Lung (tissue), 12 donors: Measurements from ENCODE around the gene BCKDHB. TPM values are rescaled to one million over a fixed set of nuclear protein-coding genes. Genes with fewer than 3 reads are reported as not detected.

ENCODE experiments used
- ATAC-seq: fragments of 200-7000 bp; cut with Tn5 transposase; one replicate; pipeline ENCODE4 v1.9.1; 2020; ENCODE audit warnings: moderate number of reproducible peaks; ENCODE audit not compliant: insufficient read depth, low FRiP score
- DNase-seq, 3 donors: peaks; one replicate each; pipeline ENCODE4 v3.0.0-alpha.2; 2013 to 2017
- H3K27ac ChIP-seq, 2 donors: one replicate each; pipeline ENCODE4 v1.5.1; 2013; ENCODE audit warnings: mild to moderate bottlenecking in 2 of 2, moderate library complexity in 2 of 2, control low read depth in 1 of 2, inconsistent platforms in 1 of 2, low read depth in 1 of 2, low read length in 1 of 2
- H3K27me3 ChIP-seq, 3 donors: one replicate each; pipeline ENCODE4 v1.5.1; 2013; ENCODE audit warnings: low read length in 2 of 3; ENCODE audit not compliant: control insufficient read depth in 3 of 3, insufficient read depth in 3 of 3
- H3K36me3 ChIP-seq, 4 donors: one replicate each; pipeline ENCODE4 v1.5.1; 2013; ENCODE audit warnings: low read length in 4 of 4, mild to moderate bottlenecking in 1 of 4, moderate library complexity in 1 of 4; ENCODE audit not compliant: control insufficient read depth in 4 of 4, insufficient read depth in 4 of 4
- H3K4me1 ChIP-seq, 5 donors: one replicate each; pipeline ENCODE4 v1.5.1; 2013; ENCODE audit warnings: low read length in 5 of 5, mild to moderate bottlenecking in 2 of 5, moderate library complexity in 1 of 5; ENCODE audit not compliant: control insufficient read depth in 5 of 5, insufficient read depth in 5 of 5
- H3K4me3 ChIP-seq: one replicate; pipeline ENCODE4 v1.5.1; 2013; ENCODE audit warnings: mild to moderate bottlenecking, control low read depth, moderate library complexity
- H3K9ac ChIP-seq, 2 donors: one replicate each; pipeline ENCODE4 v1.5.1; 2013; ENCODE audit warnings: low read length in 2 of 2, control low read depth in 1 of 2; ENCODE audit not compliant: insufficient read depth in 1 of 2
- H3K9me3 ChIP-seq, 4 donors: one replicate each; pipeline ENCODE4 v1.5.1; 2013; ENCODE audit warnings: low read length in 3 of 4, mild to moderate bottlenecking in 1 of 4, moderate library complexity in 1 of 4; ENCODE audit not compliant: control insufficient read depth in 4 of 4, insufficient read depth in 3 of 4
- CTCF ChIP-seq: IDR thresholded peaks from 2 replicates; pipeline ENCODE4 v1.5.1; 2012; ENCODE audit warnings: mild to moderate bottlenecking; ENCODE audit errors: control extremely low read depth, extremely low read depth
- WGBS, 2 donors: extraction: QIAGEN DNeasy Blood & Tissue Kit; methylation state at CpG; one replicate each; pipeline ENCODE4 v1.1.7; 2013; 5-methylcytosine and 5-hydroxymethylcytosine counted together
- polyA plus RNA-seq, 2 donors: library from polyadenylated mRNA; stranded (reverse); fragments of 200-250 nt; gene quantifications; one replicate each; pipeline ENCODE4 v1.2.1, GENCODE V29; 2013
- total RNA-seq, 2 donors: library from RNA; depleted of rRNA in 1 of 2; stranded (reverse); fragments of >200 nt in 1 of 2; gene quantifications; one replicate each; pipeline ENCODE4 v1.2.1, GENCODE V29; 2014 to 2021
- donor health status: control.
- donor health status: control.
- donor health status: Bipolar disorder and iron deficiency.
- donor health status: healthy.
- donor health status: DM: yes; HTN: yes; CAD: no.

Gene BCKDHB
- total and polyA plus RNA-seq, 4 donors = 6.9 to 27.7 (median 15.7) TPM

- no peak for TF ChIP-seq CTCF
- H3K4me3 ChIP-seq = no peak overlapping the region
- DNase-seq (no peak), ATAC-seq (no peak)
- no peaks in the 10 kb centered on the region for H3K36me3 ChIP-seq
- H3K27me3 ChIP-seq = no peaks in the 10 kb centered on the region
- no peaks in the 10 kb centered on the region for H3K4me1 ChIP-seq
- peaks cover 0 to 4% (median 0%) of the 10 kb centered on the region in 4 donors for H3K9me3 ChIP-seq
- WGBS, 2 donors = 88 to 90% methylated on average over 3 of the region's 3 CpGs
- H3K27ac ChIP-seq = no peak overlapping the region
- H3K9ac ChIP-seq = no peak overlapping the region
Measured at GRCh38 chr6:80388507-80388906, 282.0 kb downstream of the BCKDHB start.

Other genes starting within 250 kb of the BCKDHB start
- 1 to 10 TPM in 1 of 2 donors, under 1 TPM in 1; 0.28 to 1.4 TPM for gene ELOVL4, start 159.1 kb upstream of the BCKDHB start, total RNA-seq
- gene ELOVL4, start 159.1 kb upstream of the BCKDHB start, polyA plus RNA-seq = under 1 TPM; 0.22 to 0.24 TPM
- gene TTK, start 102.0 kb upstream of the BCKDHB start, total RNA-seq = 1 to 10 TPM; 1.0 to 3.7 TPM
- 1 to 10 TPM in 1 of 2 donors, under 1 TPM in 1; 0.69 to 1.1 TPM for gene TTK, start 102.0 kb upstream of the BCKDHB start, polyA plus RNA-seq